ENCODE measurements around the gene MEGF11. TPM values are rescaled to one million over a fixed set of nuclear protein-coding genes. Genes with fewer than 3 reads are reported as not detected.
"Not testable (repeated sequence)": the region's sequence is repeated elsewhere in the genome, so short reads cannot be mapped to it uniquely, and the experiment has no call there.

MEGF11 gene
- total RNA-seq, 1 donor from 2014 or later, result 6.8 TPM

GRCh38 chr15:66245832-66246231 is 7.7 kb downstream of the MEGF11 start:
- DNase-seq (ENCODE audit: low spot score); ATAC-seq; intact Hi-C loops (cut with DNase I): not testable (repeated sequence)

- ATAC-seq, result no peak
- intact Hi-C loops (cut with DNase I), result no loop called here
- no peak for DNase-seq (ENCODE audit: low spot score)
These were observed 11.7 kb downstream of the MEGF11 start for GRCh38 chr15:66241908-66242285.

GRCh38 chr15:66241087-66241907 is 12.3 kb downstream of the MEGF11 start:
- DNase-seq (ENCODE audit: low spot score), result no peak
- intact Hi-C loops (cut with DNase I), result no loop called here
- ATAC-seq, result no peak

- DNase-seq (ENCODE audit: low spot score) (no peak), ATAC-seq (no peak)
- intact Hi-C loops (cut with DNase I), result no loop called here
These were observed 13.2 kb downstream of the MEGF11 start for GRCh38 chr15:66240240-66240794.

- DNase-seq (ENCODE audit: low spot score) (no peak), ATAC-seq (no peak)
- intact Hi-C loops (cut with DNase I), result no loop called here
These were observed 14.0 kb downstream of the MEGF11 start for GRCh38 chr15:66239514-66239913.

GRCh38 chr15:66238318-66238717 is 15.2 kb downstream of the MEGF11 start:
- no peak for DNase-seq (ENCODE audit: low spot score)
- ATAC-seq, result no peak
- intact Hi-C loops (cut with DNase I), result no loop called here

GRCh38 chr15:66237513-66238235 is 15.9 kb downstream of the MEGF11 start:
- DNase-seq (ENCODE audit: low spot score), result no peak
- ATAC-seq, result no peak
- intact Hi-C loops (cut with DNase I), result no loop called here

- no peak for ATAC-seq
- DNase-seq (ENCODE audit: low spot score), result no peak
- intact Hi-C loops (cut with DNase I), result no loop called here
These were observed 16.7 kb downstream of the MEGF11 start for GRCh38 chr15:66236806-66237375.

GRCh38 chr15:66235866-66236265 is 17.7 kb downstream of the MEGF11 start:
- intact Hi-C loops (cut with DNase I), result no loop called here
- ATAC-seq, result no peak
- DNase-seq (ENCODE audit: low spot score), result no peak

- no peak for DNase-seq (ENCODE audit: low spot score)
- ATAC-seq, result no peak
- intact Hi-C loops (cut with DNase I), result no loop called here
These were observed 18.8 kb downstream of the MEGF11 start for GRCh38 chr15:66234798-66235197.

- DNase-seq (ENCODE audit: low spot score) (no peak), ATAC-seq (no peak)
- intact Hi-C loops (cut with DNase I), result no loop called here
These were observed 19.8 kb downstream of the MEGF11 start for GRCh38 chr15:66233487-66234415.

GRCh38 chr15:66232267-66232625 is 21.3 kb downstream of the MEGF11 start:
- no peak for DNase-seq (ENCODE audit: low spot score)
- intact Hi-C loops (cut with DNase I), result no loop called here

GRCh38 chr15:66231394-66232266 is 21.9 kb downstream of the MEGF11 start:
- ATAC-seq (no peak), DNase-seq (ENCODE audit: low spot score) (no peak)
- intact Hi-C loops (cut with DNase I), result no loop called here

More at GRCh38 chr15:66232267-66232625, 21.3 kb downstream of the MEGF11 start:
- ATAC-seq, result no peak

- intact Hi-C loops (cut with DNase I), result no loop called here
These were observed 23.6 kb downstream of the MEGF11 start for GRCh38 chr15:66229790-66230465.

GRCh38 chr15:66228807-66229735 is 24.5 kb downstream of the MEGF11 start:
- DNase-seq (ENCODE audit: low spot score) (no peak), ATAC-seq (no peak)
- intact Hi-C loops (cut with DNase I), result no loop called here

More at GRCh38 chr15:66229790-66230465, 23.6 kb downstream of the MEGF11 start:
- no peak for ATAC-seq
- DNase-seq (ENCODE audit: low spot score), result no peak

- intact Hi-C loops (cut with DNase I), result no loop called here
- DNase-seq (ENCODE audit: low spot score) (no peak), ATAC-seq (no peak)
These were observed 26.8 kb downstream of the MEGF11 start for GRCh38 chr15:66226736-66227135.

Data from sciatic nerve (tissue), 2 donors.